Activated CD4-positive, alpha-beta T cell treated with anti-CD3 and anti-CD28 coated beads, Interleukin-2, amount 50 U/mL, for 16 hours (primary cell): ENCODE data around the gene A4GALT.
"Not testable (repeated sequence)": the region's sequence is repeated elsewhere in the genome, so short reads cannot be mapped to it uniquely, and the experiment has no call there.

ENCODE experiments used
- DNase-seq: peaks from one replicate; pipeline ENCODE4 v3.0.0-alpha.2; 2020

Gene A4GALT

DNA sequence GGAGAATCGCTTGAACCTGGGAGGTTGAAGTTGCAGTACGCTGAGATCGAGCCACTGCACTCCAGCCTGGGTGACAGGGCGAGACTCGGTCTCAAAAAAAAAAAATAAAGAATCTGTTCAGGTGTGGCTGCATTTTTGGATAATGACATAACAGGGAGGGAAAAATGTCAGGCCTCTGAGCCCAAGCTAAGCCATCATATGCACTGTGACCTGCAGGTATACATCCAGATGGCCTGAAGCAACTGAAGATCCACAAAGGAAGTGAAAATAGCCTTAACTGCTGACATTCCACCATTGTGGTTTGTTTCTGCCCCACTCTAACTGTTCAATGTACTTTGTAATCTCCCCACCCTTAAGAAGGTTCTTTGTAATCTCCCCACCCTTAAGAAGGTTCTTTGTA, 19.6 kb upstream of the A4GALT start:
- not testable (repeated sequence) for DNase-seq

DNA sequence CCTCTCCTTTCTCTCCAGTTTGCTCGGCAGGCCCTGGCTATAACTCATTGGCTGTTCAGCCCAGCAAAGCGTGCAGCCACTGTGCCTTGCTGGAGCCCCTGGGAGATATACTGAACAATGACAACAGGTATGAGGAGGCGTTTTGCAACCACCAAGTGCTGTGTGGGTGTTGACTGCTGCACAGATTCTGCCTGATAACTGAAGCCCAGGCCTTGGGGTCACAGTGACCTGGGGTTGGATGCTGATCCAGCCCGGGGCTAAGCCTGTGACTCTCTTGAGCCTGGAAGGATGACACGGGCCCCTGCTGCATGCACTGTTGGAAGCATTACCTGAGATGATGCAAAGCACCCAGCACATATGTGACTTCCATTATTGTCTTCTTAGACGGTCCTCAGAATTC, 13.7 kb upstream of the A4GALT start:
- no peak for DNase-seq

DNA sequence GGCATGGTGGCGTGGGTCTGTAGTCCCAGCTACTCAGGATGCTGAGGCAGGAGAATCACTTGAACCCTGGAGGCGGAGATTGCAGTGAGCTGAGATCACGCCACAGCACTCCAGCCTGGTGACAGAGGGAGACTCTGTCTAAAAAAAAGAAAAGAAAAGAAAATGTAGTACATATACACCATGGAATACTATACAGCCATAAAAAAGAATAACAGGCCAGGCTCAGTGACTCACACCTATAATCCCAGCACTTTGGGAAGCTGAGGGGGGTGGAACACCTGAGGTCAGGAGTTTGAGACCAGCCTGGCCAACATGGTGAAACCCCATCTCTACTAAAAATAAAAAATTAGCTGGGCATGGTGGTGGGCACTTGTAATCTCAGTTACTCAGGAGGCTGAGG, 12.7 kb upstream of the A4GALT start:
- not testable (repeated sequence) for DNase-seq

DNA sequence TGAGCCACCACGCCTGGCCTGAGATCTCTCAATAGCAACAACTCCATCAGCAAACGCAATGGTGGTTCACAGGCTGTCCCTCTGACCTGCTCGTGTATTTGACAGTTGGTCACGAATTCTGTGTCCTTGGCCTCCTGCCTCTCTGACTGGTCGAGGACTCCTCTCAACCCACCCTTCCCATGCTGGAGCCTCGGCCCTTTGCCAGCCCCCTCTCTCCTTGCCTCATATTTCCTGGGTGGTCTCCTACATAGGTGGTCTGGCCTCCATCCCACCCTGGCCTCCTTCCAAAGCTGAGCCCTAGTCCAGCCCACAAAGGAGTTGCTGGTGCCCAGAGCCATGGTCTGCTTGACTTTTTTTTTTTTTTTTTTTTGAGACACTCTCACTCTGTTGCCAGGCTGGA, 11.4 kb upstream of the A4GALT start:
- DNase-seq, result no peak

DNA sequence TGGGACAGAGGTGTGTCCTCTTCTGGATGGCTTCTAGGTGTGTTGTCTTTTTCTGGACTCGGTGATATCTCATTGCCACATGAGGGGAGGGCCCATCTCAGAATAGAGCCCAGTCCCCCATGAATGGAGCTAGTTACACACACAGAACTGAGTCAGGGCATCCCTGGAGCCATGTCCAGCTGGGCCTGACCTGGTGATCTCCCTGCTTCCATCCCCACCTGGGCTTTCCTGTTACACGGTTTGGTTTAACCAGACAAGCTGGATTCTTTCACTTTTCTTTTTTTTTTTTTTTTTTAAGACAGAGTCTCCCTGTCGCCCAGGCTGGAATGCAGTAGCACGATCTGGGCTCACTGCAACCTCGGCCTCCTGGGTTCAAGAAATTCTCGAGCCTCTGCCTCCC, 6.1 kb upstream of the A4GALT start:
- no peak for DNase-seq

DNA sequence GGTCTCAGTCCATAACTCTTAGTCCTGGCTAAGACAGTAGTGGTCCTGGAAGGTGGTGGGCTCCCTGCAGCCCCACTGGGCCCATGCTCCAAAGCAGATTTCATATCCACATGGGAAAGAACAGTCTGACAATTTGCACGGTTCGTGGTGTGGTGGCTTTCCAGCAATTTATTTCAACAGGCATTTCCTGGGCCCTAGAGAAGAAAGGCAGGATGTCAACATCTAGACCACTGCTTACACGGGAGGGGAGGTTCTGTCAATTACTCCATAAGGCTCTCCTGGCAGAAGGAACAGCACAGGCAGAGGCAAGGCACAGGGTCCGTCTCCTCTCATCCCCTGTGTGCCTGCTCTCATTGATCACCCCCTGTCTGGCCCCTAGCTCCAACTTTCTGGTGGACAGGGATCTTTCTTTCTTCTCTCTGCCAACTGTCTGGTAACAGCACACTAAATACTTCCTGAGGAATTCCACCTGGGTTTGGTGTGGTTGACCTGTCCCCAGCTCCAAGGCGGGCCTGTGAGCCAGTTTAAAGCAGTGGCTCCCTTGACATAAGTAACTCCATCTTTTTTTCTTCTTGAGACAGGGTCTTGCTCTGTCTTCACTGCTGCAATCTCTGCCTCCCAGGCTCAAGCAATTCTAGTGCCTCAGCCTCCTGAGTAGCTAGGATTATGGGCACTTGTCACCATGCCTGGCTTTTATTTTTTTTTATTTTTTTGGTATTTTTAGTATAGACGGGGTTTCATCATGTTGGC, 5.1 kb upstream of the A4GALT start:
- DNase-seq, result no peak

DNA sequence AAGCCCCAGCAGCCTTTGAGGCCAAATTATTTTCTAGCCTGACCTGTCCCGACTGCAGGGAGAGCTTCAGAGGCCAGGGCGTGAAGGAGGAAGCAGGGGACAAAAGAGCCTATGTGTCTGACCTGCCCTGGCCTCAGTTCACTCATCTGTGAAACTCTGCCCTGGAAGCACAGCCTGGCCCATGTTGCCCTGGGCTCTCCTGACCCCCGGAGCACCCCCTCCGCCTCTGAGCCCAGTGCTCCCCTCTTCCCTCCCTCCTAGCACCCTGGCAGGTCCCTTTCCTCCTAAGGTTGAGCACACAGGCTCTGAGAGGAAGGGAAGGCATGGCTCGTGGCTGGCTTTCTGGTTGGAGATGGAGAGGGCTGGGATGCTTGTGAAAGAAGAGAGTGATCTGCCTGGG, 3.4 kb upstream of the A4GALT start:
- DNase-seq, result no peak

DNA sequence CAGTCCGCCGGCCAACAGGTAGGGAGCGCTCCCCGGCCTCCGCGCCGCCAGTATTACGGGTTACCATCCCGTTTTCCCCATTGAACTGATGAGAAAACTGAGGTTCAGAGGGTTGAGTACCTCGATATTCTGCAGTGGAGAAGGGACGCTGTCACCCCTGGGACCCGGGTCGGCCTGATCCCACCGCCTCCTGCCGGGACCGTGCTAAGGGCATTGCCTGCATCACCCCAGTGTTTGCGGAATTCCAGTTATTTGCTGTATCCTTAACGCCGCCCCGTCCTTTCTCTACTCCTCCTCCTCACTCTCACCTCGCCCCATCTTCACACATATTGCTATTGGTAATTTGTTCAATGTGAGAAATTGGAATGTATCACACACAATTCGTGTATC, 370 bp upstream of the A4GALT start:
- DNase-seq, result no peak

DNA sequence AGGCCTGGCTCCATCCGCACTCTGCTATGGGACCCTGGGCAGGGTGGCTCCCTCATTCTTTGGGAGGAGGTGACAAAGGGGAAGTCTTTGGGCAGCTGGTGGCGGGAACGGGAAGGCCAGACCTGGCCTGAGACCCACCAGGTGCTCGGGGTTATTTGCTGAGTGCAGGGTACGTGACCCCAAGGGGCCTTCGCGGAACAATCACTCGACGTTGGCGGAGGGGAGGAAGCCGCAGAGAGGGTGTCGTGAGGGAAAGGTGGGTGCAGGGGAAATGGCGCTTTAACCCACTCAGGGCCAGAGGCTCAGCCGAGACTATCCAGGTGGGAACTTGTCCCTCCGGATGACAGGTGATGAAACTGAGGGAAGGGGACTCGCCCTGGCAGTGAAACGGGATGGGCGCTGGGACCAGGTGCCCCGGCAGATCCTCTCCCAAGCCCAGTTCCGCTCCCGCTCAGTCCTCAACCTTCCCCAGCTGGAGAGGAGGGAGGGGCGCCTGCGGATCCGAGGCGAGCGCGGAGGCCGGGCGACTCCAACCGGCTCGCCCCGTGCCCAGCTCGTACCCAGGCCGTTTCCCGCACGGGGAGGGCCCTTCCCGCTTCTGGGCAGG, 911 bp downstream of the A4GALT start:
- DNase-seq, result no peak

DNA sequence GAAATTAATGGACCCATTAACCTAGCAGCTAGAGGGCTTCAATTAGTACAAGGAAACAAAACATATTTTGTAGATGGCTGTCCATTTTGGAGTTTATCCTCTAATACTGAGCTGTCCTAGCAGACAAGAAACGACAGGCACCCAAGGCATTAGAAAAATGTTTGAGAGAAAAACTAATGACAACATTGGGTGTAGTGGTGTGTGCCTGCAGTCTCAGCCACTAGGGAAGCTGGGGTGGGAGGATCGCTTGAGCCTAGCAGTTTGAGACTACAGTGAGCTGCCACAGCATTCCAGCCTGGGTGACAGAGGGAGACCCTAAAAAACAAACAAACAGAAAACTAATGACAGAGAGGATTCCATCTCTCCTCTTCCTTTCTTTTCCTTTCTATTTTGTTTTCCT, 1.5 kb downstream of the A4GALT start:
- DNase-seq, result no peak

DNA sequence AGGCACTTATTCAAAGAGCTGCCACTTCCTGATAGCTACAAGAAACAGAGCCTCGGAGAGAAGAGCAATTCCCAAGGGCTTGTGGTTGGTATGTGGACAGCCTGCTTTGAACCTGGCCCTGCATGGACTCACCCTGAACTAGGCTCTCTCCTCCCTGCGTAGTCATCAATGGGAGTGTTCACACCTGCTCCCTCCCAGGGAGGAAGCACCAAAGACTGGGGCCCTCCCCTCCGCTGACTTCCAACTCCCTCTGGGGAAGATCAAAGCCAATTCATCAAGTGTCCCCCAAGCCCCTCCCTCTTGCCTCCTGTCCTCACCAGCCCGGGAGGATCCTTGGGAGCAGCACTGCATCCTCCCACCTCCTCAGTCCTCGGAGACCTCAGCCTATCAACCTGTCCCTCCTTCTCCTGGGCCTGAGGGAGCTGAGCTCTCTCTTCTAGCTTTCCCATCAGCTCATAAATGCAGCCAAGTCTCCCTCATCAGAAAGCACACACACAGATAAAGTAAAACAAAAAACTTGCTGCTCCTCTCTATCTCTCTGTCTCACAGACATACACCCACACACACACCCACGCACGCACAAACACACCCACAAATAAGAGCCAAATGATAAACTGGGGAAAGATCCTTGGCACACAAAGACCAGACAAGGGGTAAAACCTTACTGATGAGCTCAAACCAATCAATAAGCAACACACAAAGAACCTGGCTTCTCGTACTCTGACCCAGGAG, 3.3 kb downstream of the A4GALT start:
- no peak for DNase-seq

DNA sequence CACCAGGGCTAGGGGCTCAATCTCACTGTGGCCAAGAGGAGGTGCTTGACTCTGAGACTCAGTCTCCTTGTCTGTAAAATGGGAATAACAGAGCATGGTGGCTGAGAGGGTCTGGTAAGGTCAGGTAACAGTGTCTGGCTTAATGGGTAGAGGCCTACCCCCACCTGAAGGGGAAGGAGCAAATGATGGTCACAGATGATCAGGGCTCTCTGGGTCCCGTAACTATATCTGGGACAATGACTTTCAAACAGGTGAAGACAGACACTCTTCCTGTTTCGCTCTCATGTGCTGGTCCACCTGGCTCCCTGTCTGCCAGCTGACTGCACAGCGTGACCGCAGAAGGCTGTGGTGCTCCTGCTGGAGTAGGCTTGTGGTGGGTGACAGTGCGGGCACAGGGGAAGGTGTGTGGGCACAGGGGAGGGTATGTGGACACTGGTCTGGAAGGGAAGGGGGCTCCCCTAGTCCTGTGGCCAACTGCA, 4.0 kb downstream of the A4GALT start:
- no peak for DNase-seq

DNA sequence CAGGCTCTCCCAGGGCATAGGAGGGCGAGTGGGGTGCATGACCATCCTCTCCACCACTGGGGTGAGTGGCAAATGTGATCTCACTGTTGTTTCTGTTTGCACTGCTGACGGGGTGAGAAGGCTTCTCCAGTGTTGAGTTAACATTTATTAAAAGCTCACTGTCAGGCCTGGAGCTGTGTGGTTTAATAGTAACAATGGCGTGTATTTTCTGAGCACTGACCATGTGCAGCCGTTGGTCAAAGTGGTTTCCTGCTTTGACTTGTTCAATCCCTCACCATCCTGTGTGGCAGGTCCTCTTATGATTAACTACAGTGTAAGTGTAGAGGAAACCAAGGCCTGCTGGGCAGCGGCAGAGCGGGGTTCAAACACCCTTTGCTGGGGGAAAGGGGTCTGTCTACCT, 4.4 kb downstream of the A4GALT start:
- no peak for DNase-seq

DNA sequence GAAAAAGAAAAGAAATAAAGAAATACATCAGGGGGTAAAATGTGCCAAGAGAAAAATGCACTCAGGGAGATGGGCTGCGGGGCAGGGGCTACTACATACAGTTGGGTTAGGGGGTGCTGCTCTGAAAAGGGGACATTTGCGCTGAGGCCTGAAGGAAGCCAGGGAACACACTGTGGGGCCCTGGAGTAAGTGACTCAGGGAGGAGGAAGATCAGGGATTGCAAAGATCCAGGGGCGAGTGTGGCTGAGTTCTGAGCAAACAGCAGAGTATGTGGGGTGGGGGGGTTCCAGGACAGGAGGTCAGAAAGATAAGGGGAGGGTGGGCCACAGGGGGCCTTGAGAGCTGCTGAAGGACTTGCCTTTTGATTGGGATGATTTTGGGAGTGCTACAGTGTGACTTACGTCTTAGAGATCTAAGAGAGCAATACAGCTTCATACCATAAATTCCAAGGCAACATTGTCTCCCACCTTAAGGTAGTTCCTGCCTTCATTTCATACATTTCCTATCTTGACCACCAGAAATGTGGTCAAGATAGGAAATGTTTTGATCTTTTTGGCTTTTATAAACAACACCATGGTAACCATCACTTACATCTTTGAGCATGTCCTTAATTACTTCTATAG, 5.8 kb downstream of the A4GALT start:
- DNase-seq, result no peak

DNA sequence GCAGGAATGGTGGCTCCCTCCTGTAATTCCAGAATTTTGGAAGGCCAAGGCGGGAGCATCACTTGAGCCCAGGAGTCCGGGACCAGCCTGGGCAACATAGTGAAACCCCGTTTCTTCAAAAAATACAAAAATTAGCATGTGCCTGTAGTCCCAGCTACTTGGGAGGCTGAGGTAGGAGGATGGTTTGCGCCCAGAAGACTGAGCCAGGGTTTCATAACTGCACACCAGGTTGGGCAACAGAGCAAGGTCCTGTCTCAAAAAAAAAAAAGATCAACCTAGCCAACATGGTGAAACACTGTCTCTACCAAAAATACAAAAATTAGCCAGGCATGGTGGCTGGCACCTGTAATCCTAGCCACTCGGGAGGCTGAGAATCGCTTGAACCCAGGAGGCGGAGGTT, 6.4 kb downstream of the A4GALT start:
- no peak for DNase-seq

DNA sequence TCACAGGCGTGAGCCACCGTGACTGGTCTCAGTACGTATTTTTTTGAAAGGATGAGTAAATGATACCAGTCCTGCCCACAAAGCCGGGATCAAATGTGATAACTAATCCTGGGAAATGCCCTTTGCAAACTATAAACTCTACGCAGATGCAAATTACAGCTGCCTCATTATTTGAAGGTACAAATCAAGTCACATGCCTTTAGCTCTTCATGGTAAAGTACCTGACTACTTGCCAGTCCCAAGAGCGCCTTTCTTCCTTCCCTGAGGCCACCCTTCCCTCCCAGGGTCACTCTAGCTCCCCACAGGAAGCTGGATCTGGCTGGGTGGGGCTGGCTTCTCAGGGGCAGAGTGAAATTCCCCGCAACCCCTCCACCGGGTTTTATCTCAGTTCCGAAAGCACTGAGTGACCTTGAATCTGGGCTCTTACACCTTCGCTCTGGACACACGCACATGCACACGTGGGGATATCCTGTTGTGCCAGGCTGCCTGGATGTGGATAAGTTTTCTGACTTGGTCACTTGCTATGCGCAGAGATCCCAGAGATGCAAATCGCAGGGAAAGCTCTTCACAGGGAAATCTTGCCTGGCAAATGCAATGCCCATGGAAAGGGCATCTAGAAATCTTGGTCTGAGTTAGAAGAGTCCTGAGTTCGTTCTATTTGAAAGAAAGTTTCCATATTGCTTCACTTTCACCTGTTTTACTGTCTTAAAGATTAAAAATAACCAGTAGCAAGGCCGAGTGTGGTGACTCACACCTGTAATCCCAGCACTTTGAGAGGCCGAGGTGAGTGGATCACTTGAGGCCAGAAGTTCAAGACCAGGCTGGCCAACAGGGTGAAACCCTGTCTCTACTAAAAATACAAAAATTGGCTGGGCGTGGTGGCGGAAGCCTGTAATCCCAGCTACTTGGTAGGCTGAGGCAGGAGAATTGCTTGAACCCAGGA, 8.5 kb downstream of the A4GALT start:
- no peak for DNase-seq

DNA sequence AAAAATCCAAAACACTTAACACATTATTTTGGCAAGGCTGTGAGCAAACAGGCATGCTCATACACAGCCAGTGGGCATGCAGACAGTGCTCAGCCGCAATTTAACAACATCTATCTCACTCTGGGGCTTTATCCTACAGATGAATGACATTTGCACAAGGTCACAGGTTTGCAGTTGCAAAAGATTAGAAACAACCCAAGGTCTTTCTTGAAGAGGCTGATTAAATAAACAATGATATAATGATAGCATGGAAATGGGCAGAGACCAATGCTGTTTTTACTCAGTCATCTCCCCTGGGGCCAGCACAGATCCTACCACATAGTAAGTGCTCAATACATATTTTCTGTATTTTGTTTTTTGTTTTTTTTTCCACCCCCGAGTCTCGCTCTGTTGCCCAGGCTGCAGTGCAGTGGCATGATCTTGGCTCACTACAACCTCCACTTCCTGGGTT, 9.4 kb downstream of the A4GALT start:
- DNase-seq, result no peak

DNA sequence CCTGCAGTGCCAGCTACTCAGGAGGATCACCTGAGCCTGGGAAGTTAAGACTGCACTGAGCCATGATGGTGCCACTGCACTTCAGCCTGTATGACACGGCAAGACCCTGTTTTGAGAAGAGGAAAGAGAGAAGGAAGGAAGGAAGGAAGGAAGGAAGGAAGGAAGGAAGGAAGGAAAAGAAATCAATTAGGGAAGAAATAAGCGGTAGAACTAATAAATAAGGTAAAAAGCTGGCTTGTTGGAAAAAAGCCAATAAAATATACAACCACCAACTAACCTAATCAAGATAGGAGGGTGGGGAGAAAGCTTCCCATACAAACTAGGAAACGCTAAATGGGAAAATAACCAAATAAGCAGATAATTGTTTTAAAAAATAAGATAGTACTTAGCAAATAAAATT, 12.3 kb downstream of the A4GALT start:
- no peak for DNase-seq

DNA sequence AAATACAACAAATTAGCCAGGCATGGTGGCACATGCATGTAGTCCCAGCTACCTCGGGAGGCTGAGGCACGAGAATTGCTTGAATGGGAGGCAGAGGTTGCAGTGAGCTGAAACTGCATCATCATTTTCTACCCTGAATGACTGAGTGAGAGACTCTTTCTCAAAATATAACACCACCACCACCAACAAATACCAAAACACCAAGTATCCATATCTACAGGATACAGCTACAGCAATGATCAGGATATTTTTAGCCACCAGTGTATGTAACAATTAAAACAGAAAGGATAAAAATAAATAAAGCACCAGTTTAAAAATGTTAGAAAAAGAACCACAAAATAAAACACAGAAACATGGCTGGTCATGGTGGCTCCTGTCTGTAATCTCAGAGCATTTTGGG, 13.2 kb downstream of the A4GALT start:
- no peak for DNase-seq

DNA sequence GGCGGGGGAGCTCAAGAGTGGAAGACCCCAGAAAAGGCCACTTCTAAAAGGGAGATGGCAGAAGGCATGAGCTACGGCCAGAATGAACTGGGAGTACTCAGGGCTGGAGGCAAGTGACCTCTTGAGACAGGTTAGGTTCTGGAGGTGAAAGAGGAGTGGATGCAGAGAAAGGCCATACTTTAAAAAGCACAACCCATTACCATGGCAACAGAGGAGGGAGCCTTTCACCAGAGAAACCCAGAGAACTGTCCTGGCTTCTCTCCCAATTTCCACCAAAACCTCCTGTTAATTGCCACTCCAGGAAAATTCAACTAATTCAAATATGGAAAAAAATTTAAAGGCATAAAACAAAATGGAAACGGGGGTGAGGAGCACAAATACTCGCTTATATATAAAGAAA, 15.8 kb downstream of the A4GALT start:
- no peak for DNase-seq

DNA sequence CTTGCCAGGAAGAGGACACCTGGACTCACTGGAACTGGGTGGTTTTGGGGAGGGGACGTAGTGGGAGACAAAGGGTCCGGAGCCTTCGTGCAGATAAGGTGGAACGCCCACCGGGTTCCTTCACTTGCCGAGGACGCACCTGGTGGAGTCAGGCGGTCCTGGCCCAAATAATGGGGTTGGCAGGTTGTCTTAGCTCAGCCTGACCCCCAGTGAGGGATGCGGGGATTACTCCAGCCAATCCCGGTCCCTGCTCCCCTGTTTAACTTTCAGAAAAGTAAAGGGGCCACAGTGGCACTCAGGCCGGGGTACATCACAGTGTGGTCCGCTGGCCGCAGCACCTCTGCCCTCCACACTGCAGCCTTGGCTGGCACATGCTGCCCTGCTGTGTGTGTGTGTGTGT, 18.0 kb downstream of the A4GALT start:
- no peak for DNase-seq

DNA sequence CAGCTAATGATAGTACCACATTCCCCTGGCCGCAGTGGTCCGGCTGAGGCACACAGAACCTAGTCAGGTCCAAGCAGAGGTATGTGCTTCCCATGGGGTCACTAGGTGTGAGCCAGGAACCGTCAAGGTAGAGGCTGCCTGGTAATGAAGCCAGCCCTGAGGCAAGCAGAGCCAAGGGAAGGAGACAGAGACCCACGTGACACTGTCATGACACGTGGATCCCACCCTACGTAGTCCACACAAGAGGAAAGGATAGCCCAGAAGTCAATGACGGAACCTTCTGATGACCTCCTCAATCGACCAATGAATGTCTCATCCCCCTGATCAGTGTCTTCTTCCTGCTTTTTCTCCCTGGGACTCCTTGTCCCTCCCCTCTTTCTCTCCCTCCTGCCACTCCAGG, 19.0 kb downstream of the A4GALT start:
- DNase-seq, result no peak

DNA sequence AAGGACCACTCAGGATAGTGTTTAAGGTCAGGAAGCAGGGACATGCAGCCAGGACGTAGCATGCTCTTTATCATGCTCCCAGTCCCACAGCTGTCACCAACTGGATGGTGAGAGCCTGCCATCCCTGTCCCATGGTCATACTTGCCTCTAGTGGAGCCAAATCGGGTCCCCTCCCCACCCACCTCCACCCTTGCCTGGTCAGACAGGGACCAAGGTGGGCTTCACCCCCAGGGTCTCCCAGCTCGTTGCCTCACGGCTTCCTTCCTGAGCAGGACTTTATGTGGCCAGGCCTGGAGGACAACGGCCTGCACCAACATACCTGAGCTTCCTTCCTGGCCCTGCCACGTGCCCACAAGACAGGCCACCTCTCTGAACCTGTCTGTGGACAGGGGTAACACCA, 19.8 kb downstream of the A4GALT start:
- DNase-seq, result no peak
